Amniotic epithelial cell (primary cell): ENCODE results near the gene CTNNBL1.
"Not testable (repeated sequence)": the region's sequence is repeated elsewhere in the genome, so short reads cannot be mapped to it uniquely, and the experiment has no call there.

Source experiments
- DNase-seq: peaks from one replicate; pipeline ENCODE4 v3.0.0-alpha.2; 2010; ENCODE audit warnings: low read depth

CTNNBL1 gene

DNA sequence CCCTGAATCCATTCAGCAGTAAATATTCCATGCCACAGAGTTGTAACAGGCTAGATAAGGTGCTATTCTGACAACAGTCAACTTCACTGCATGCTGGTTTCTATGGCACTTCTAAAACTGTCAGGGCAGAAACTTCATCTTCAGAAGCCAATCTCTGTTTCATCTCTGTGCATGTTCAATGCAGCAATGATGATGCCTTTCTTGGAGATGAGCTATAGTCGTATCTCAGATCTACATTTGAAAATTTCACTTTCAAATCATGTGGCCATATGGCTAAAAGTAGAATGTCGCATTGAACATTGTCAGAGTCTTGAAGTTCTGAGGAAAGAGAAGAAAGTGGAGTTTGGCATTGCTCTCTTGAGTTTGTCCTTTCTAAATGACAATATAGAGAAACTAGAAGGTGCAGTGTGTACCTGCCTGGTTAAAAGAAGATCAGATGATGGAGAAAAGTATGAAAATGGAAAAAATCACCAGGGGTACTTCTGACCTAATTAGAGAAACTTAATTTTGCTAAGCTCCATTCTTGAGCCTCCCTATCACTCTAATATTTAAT lies 160.1 kb downstream of the CTNNBL1 start:
- DNase-seq, result no peak

- not testable (repeated sequence) for DNase-seq
Measured at GRCh38 chr20:37856034-37856433, 162.2 kb downstream of the CTNNBL1 start.

GRCh38 chr20:37856932-37857660 lies 163.3 kb downstream of the CTNNBL1 start:
- peak; percentile 52 for DNase-seq

GRCh38 chr20:37859406-37860171 lies 165.8 kb downstream of the CTNNBL1 start:
- peak; percentile 15 for DNase-seq

GRCh38 chr20:37863289-37863688 lies 169.5 kb downstream of the CTNNBL1 start:
- no peak for DNase-seq

DNA sequence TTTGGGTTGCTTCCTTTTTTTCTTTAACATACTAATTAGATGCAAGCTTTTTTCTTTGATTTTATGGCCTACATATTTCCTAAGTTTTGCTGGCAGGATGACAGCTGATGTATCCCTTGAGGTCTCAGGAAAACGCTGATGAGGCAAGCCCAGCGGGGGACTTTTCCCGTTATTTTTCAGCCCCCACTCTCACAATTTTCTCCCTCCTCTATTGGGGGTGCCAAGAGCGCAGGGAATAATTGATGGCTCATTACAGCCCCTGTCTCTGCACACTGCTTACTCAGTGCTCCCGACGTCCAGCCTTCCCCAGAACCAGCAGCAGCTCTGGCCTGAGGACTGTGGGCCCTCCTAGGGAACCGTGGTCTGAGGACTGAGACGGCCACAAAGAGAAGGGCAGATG lies 170.5 kb downstream of the CTNNBL1 start:
- no peak for DNase-seq

DNA sequence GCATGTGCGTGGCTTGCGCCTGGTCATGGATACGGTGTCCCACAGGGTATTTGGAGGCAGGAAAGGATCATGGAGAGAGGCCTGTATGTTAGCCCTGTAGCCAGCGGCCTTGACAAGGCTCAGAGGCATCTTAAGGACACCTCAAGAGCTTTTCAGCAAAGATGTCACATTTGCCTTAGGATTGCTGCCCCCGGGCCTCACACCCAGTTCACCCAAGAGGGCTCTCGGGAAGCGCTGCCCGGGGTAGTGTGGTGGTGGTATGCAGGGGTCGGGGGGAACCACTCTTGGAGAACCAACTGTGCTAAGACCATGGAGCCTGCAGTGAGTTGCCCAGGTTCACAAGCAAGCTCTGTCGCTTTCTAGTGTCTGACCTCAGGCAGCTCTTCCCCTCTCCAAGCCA lies 172.2 kb downstream of the CTNNBL1 start:
- DNase-seq, result no peak

GRCh38 chr20:37867289-37868195 lies 173.7 kb downstream of the CTNNBL1 start:
- DNase-seq, result no peak

GRCh38 chr20:37868851-37869333 lies 175.1 kb downstream of the CTNNBL1 start:
- no peak for DNase-seq

DNA sequence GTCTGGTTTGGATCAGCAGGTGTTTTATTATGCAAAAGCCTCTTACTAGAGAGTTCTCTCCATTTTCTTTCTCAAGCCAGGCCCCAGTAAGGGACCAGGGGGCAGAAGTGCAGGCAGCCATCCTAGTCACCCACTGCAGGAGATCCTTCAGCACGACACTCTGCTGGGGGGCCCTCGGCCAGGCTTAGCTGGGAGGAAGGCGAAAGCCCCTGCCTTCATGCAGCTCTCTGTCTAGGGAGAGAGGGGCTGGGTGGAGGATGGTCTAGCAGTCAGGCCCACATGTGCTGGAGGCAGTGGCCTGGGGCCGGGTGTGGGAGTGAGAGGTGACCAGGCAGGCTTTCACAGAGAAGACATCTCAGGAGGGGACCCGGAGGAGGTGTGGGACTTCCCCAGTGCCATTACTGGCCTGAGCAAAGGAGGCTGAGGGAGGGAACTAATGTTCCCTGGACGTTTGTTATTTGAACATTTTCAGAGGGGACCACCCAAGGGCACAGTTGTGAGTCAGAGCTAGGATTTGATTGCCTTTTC lies 175.6 kb downstream of the CTNNBL1 start:
- no peak for DNase-seq

- no peak for DNase-seq
Measured at GRCh38 chr20:37870294-37870693, 176.5 kb downstream of the CTNNBL1 start.

GRCh38 chr20:37871751-37872150 lies 177.9 kb downstream of the CTNNBL1 start:
- DNase-seq, result no peak

- no peak for DNase-seq
Measured at GRCh38 chr20:37872161-37872560, 178.3 kb downstream of the CTNNBL1 start.

DNA sequence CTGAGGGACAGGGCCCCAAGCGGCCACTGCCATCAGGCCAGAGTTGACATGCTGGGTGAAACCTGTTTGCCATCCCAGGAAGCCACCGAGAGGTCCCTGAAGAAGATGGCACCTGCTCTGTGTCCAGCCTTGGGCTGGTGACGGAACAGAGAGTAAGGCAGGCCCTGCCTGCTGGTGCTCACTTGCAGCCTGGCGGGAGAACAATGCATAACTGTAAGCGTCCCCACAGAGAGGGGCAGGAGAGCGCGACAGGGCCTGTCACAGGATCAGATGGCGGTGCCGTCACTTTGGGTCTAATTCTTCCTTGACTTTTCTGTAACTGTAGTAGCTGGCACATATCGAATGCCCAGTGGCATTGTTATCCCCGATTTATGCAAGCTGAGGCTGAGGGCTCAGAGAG lies 180.1 kb downstream of the CTNNBL1 start:
- no peak for DNase-seq

DNA sequence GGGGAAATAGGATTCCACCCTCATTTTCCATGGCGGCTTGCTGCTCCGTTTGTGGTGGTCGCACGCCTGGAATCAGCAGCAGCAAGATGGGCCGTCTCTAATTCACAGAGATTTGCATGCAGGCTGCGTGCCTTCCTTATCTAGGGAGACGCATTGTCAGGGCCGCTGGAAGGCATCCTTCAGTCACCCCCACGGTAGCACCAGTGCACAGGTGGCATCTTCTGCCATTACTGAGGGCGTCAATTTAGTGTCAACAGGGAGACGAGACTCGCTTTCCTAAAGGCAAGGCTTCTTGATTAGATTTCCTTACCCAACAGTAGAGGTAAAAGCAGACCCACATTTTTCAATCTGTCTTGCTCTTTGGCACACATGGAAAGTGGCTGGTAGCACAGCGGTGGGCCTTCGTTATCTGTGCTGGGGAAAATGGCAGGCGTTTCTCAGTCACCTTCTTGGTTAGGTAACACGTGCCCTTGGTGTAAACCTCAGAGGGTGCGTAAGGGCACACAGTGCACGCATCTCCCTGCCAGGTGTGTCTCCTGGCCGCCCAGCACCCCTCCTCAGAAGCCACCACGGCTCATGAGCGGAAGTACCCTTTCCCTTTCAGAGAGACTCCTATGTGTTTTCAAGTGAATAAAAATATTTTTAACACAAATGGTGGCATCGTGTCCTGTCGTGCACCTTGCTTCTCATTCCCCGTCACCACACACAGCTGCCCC lies 181.8 kb downstream of the CTNNBL1 start:
- DNase-seq, result no peak

DNA sequence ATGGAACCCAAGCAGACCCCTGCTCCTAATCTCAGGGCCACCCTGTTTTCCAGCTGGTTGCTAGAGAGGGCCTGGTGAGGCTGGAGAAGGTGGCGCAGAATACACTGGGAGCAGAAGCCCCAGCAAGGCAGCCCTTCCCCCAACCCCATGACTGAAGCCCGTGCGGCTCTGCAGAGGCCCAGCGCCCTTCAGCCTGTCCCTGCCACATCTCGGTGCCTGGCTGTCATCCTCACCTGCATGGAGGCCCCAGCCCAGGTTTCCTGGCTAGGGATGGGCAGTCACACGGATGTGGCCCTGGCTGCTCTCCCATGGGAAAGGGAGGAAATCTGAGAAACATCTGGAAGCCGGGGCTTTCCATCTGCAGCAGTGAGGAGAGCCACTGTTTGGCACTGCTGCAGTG lies 183.0 kb downstream of the CTNNBL1 start:
- DNase-seq, result no peak

DNA sequence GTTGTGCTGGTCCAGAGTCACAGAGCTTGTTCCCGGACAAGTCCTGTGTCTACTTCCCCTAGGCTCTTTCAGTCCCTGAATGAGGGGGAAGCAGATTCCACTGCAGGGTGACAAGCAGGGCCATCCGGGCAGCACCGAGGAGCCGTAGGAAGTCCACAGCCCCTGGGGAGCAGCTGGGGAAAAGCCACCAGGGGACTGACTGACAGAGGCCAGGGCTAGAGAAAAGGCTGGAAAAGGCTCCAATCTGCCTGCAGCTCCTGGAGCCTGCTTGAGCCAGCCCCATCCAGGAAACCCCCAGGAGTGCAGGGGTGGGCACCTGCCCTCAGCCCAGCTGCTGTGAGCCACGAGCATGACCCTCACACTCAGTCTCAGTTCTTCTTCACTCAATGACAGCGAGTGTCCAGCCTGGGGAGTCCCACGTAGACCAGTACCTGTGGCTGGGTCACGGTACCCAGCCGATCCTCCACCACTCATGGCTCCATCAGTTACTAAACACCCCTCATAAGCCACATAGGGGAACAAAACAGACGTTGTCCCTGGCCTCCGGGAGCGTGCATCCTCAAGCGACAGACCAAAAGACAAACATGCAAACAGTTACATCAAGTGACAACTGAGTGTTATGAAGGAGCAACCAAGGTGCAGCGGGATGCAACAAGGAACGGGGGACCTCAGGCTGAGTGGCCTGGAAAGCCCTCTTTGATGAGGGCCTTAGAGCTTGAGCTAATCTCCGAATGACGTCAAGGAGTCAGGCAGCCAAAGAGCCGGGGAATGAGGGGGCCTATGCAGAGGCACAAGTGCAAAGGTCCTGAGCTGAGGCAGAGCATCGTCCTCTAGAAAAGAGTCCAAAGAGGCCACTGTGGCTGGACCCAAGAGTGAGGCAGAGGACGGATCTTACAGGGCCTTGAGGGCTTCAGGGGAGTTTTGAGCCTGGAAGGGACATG lies 184.3 kb downstream of the CTNNBL1 start:
- DNase-seq, result no peak

DNA sequence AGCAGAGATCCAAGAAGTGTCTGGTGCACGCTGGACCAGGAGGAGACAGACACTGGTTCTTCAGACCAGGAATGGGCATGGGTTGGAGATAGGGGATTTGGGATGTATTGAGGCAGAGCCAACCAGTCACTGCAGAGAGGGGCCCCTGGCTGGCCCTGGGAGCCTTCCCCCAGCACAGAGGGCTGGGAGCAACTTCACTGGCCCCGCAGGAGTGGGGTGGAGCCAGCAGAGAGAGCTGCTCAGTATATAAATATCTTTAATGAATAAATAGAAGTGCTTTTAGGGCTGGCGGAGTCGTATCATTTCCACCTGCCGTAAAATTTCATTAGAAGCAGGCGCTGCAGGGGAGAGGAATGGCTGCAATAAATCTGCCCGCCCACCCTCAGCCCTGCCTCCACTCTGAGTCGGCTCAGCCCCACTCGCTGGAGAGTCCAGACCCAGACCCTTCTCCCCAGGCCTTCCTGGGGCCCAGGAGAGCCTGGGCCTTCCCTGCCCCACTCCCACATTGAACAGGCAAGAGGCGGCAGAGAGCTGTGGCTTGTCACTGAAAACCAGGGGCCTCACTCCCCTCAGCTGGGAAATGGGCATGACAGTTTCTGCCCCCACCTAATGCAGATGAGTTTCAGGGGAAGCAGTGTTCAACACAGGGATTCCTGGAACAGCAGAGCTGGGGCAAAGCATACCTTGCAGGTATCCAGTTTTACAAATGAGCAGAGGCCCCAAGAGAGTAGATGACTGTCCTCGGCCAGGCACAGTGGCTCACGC lies 185.2 kb downstream of the CTNNBL1 start:
- DNase-seq, result no peak

DNA sequence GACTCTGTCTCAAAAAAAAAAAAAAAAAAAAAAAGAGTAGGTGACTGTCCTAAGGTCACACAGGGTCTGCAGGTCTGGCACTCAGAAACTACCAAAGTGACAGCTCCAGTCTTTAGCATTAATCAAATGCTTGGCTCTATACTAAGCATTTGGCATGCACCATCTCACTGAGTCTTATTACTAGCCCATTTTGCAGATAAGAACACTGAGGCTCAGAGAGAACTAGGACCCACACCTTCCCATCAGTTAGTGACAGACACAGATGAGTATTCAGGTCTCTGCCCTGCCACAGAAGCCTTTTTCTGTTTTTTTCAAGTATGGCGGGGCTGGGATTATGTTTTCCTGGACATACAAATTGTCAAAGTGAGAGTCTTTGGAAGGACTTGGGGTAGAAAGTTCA lies 186.0 kb downstream of the CTNNBL1 start:
- DNase-seq, result no peak
